ENCODE results near the gene ZGPAT.

ZGPAT gene

DNA sequence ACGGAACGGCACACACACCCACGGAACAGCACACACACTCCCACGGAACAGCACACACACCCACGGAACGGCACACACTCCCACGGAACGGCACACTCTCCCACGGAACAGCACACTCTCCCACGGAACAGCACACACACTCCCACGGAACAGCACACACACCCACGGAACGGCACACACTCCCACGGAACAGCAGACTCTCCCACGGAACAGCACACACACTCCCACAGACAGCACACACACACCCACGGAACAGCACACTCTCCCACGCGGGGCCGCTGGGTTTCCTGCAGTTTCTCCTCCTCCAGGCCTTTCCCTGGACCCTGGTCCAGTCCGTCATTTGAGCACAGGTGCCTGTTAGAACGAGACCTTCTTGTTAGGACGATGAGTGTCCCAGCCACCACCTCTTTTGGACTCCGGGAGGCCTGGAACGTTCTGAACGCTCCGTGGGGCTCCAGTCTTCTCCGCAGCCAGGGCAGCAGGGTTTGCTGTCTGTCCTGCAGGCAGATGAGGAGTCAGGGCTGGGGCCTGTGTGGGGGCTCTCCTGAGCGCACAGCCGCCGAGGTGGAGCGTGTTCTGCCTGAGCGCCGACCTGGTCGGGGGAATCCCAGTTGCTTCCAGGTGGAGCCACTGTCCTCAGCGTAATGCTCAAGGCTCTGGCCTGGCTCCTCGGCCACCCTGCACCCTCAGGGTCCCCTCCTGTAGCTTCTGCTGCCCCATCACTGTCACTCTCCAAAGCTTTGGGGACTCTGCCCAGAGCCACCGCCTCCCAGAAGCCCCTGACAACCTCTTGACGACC, 29.0 kb upstream of the ZGPAT start:
- no peak for DNase-seq (ENCODE audit: extremely low read depth in 1 of 2, low read depth in 1 of 2)

DNA sequence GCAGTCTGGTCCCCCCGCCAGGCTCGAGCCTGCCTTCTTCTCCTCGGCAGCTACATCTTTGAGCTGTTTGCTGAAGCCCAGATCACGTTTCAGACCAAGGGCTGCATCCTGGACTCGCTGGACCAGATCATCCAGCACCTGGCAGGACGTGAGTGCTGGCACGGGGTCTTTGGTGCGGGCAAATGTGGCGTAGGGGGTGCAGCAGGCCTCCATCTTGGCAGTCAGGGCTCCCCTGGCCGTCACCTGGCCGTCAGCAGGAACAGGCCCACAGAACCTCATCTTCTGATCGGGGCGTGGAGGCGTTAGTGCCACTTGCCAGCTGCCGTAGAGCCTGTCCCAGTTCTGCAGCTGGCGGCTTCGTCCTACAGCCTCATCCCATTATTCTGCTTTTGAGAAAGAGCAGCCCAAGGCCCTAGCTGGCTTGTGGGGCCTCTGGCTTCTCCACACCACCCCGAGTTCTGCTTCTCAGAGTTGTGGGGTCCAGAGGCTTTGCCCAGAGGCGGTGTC, 28.0 kb upstream of the ZGPAT start:
- no peak for DNase-seq (ENCODE audit: extremely low read depth in 1 of 2, low read depth in 1 of 2)

DNA sequence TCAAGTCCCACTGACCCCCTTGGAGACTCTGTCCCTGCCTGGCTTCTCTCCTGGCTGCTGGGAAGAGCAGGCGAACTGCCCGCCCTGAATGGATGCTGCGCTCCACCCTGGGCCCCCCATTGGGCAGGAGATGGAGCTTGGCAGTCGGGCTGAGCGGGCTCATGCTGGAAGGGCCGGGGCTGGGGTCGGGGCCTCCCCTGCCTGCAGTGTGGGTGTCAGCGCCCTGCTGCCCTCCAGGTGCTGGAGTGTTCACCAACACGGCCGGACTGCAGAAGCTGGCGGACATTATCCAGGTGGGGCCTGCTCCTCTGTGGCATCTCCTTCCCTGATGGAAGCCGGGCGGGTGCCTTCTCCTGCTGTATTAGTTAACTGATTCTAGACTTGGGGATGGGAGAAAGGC, 27.4 kb upstream of the ZGPAT start:
- DNase-seq (ENCODE audit: extremely low read depth in 1 of 2, low read depth in 1 of 2), result no peak

- DNase-seq (ENCODE audit: extremely low read depth in 1 of 2, low read depth in 1 of 2), result no peak
These were observed 26.8 kb upstream of the ZGPAT start for GRCh38 chr20:63680857-63681608.

- no peak for DNase-seq (ENCODE audit: extremely low read depth in 1 of 2, low read depth in 1 of 2)
These were observed 26.2 kb upstream of the ZGPAT start for GRCh38 chr20:63681609-63682142.

GRCh38 chr20:63682384-63683139, 25.3 kb upstream of the ZGPAT start:
- DNase-seq (ENCODE audit: extremely low read depth in 1 of 2, low read depth in 1 of 2), result no peak

GRCh38 chr20:63685269-63686026, 22.4 kb upstream of the ZGPAT start:
- DNase-seq (ENCODE audit: extremely low read depth in 1 of 2, low read depth in 1 of 2), result no peak

GRCh38 chr20:63686094-63686491, 21.7 kb upstream of the ZGPAT start:
- no peak for DNase-seq (ENCODE audit: extremely low read depth in 1 of 2, low read depth in 1 of 2)

GRCh38 chr20:63686492-63687321, 21.1 kb upstream of the ZGPAT start:
- no peak for DNase-seq (ENCODE audit: extremely low read depth in 1 of 2, low read depth in 1 of 2)

- DNase-seq (ENCODE audit: extremely low read depth in 1 of 2, low read depth in 1 of 2), result no peak
These were observed 20.2 kb upstream of the ZGPAT start for GRCh38 chr20:63687419-63688178.

- no peak for DNase-seq (ENCODE audit: extremely low read depth in 1 of 2, low read depth in 1 of 2)
These were observed 19.4 kb upstream of the ZGPAT start for GRCh38 chr20:63688228-63689045.

- DNase-seq (ENCODE audit: extremely low read depth in 1 of 2, low read depth in 1 of 2), result no peak
These were observed 18.5 kb upstream of the ZGPAT start for GRCh38 chr20:63689046-63690002.

DNA sequence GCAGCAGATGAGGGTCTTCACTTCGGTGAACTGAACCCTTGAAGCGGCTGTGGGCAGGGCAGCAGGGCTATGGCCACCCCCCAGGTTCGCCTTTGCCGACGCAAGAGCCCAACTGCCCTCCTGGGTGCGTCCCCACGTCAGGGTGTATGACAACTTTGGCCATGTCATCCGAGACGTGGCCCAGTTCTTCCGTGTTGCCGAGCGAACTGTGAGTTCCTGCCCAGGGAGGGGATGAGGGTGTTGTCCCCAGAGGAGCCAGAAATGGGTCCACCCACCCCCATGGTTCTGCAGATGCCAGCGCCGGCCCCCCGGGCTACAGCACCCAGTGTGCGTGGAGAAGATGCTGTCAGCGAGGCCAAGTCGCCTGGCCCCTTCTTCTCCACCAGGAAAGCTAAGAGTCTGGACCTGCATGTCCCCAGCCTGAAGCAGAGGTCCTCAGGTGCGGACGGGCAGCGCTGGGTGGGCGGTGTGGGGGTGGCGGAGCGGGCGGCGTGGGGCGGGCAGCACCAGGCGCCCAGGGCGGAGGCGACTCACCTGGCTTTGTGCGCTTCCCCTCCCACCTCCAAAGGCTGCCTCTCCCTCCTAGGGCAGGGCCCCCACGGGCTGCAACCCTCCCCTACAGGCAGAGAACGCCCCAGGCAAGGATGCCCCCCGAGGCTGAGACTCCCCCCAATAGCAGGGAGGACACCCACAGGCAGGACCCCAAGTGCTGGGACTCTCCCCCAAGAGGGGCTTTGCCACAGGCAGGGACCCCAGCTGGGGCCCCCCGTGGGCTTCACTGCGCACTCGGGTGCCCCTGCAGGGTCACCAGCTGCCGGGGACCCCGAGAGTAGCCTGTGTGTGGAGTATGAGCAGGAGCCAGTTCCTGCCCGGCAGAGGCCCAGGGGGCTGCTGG, 17.6 kb upstream of the ZGPAT start:
- no peak for DNase-seq (ENCODE audit: extremely low read depth in 1 of 2, low read depth in 1 of 2)

GRCh38 chr20:63690898-63691710, 16.7 kb upstream of the ZGPAT start:
- no peak for DNase-seq (ENCODE audit: extremely low read depth in 1 of 2, low read depth in 1 of 2)
